Stimulated activated CD8-positive, alpha-beta memory T cell treated with anti-CD3 and anti-CD28 coated beads, Interleukin-12 subunit alpha, Interleukin-12 subunit beta, amount 100 ng/mL, for 24 hours (primary cell): ENCODE measurements around the gene ETS1.
A peak's percentile ranks its signal among the peaks of the same experiment; 100 is the strongest.

Experiments used
- DNase-seq: peaks from one replicate; pipeline ENCODE4 v3.0.0-alpha.2; 2020; ENCODE audit errors: extremely low read depth

The ETS1 gene

GRCh38 chr11:128587415-128587814, at the start of gene ETS1:
TSS of gene ETS1 (minus strand) at chr11:128587558. CDS start at chr11:128573130, 14,428 bp downstream.
- DNase-seq: no peak

GRCh38 chr11:128634395-128634794, 47.0 kb upstream of the ETS1 start:
- DNase-seq: no peak

- no peak for DNase-seq
These were observed 46.1 kb upstream of the ETS1 start for GRCh38 chr11:128633384-128633965.

- no peak for DNase-seq
These were observed 44.9 kb upstream of the ETS1 start for GRCh38 chr11:128632141-128632791.

- DNase-seq: peak; percentile 73
These were observed 43.2 kb upstream of the ETS1 start for GRCh38 chr11:128630367-128631230.

GRCh38 chr11:128629516-128630106, 42.3 kb upstream of the ETS1 start:
- no peak for DNase-seq

GRCh38 chr11:128628686-128629085, 41.3 kb upstream of the ETS1 start:
- no peak for DNase-seq

- DNase-seq: no peak
These were observed 40.9 kb upstream of the ETS1 start for GRCh38 chr11:128628325-128628673.

GRCh38 chr11:128627666-128628324, 40.4 kb upstream of the ETS1 start:
- DNase-seq: no peak

GRCh38 chr11:128626913-128627665, 39.7 kb upstream of the ETS1 start:
- DNase-seq: no peak

GRCh38 chr11:128625746-128626145, 38.4 kb upstream of the ETS1 start:
- DNase-seq: no peak

GRCh38 chr11:128625326-128625725, 38.0 kb upstream of the ETS1 start:
- DNase-seq: no peak

GRCh38 chr11:128624269-128625175, 37.2 kb upstream of the ETS1 start:
- no peak for DNase-seq

- no peak for DNase-seq
These were observed 35.7 kb upstream of the ETS1 start for GRCh38 chr11:128623091-128623490.

- DNase-seq: no peak
These were observed 34.5 kb upstream of the ETS1 start for GRCh38 chr11:128621601-128622501.

- DNase-seq: no peak
These were observed 33.1 kb upstream of the ETS1 start for GRCh38 chr11:128620309-128621100.

- no peak for DNase-seq
These were observed 32.4 kb upstream of the ETS1 start for GRCh38 chr11:128619540-128620308.
